DOHH2 (cell line): ENCODE data around the gene CCNG2.

ENCODE experiments used
- H3F3A ChIP-seq: fragments of 200-600 bp; sonication (generic), shearing (Covaris generic); 2 replicates; pipeline ENCODE4 v1.6.0; 2016; ENCODE audit warnings: antibody characterized with exemption, mild to moderate bottlenecking; ENCODE audit not compliant: control insufficient read depth, insufficient read depth
- H3K27ac ChIP-seq: fragments of 200-600 bp; sonication (generic); 2 replicates; pipeline ENCODE4 v1.5.1; 2014; ENCODE audit warnings: low read depth, mild to moderate bottlenecking, low read length, moderate library complexity
- H3K27me3 ChIP-seq: fragments of 200-600 bp; sonication (generic); 2 replicates; pipeline ENCODE4 v1.6.1; 2014; ENCODE audit warnings: mild to moderate bottlenecking, low read length, mixed read lengths; ENCODE audit not compliant: control insufficient read depth
- H3K36me3 ChIP-seq: fragments of 200-600 bp; sonication (generic); 2 replicates; pipeline ENCODE4 v1.6.1; 2014; ENCODE audit warnings: mild to moderate bottlenecking, low read length, moderate library complexity, mixed read lengths; ENCODE audit not compliant: control insufficient read depth
- H3K4me1 ChIP-seq: fragments of 200-600 bp; sonication (generic); 2 replicates; pipeline ENCODE4 v1.6.1; 2014; ENCODE audit warnings: mild to moderate bottlenecking, low read length, mixed read lengths; ENCODE audit not compliant: control insufficient read depth
- H3K4me2 ChIP-seq: fragments of 200-600 bp; sonication (generic); 2 replicates; pipeline ENCODE4 v1.6.0; 2014; ENCODE audit warnings: mild to moderate bottlenecking, low read length, moderate library complexity
- H3K4me3 ChIP-seq: fragments of 200-600 bp; sonication (generic); 2 replicates; pipeline ENCODE4 v1.5.1; 2014; ENCODE audit warnings: mild to moderate bottlenecking, low read length, mixed read lengths
- H3K79me2 ChIP-seq: fragments of 200-600 bp; sonication (generic); 2 replicates; pipeline ENCODE4 v1.6.1; 2014; ENCODE audit warnings: mild to moderate bottlenecking, low read length, mixed read lengths; ENCODE audit not compliant: control insufficient read depth
- H3K9me2 ChIP-seq: fragments of 200-600 bp; sonication (generic); replicated peaks from 2 replicates; pipeline ENCODE4 v1.6.1; 2014; ENCODE audit warnings: mild to moderate bottlenecking, low read length, mixed read lengths; ENCODE audit not compliant: control insufficient read depth
- H3K9me3 ChIP-seq: fragments of 200-600 bp; sonication (generic); 2 replicates; pipeline ENCODE4 v1.6.1; 2014; ENCODE audit warnings: antibody characterized with exemption, low read length, mixed read lengths; ENCODE audit not compliant: control insufficient read depth, insufficient read depth
- H4K20me1 ChIP-seq: fragments of 200-600 bp; sonication (generic); 2 replicates; pipeline ENCODE4 v1.6.0; 2014; ENCODE audit warnings: low read depth, mild to moderate bottlenecking, antibody characterized with exemption, low read length, moderate library complexity; ENCODE audit not compliant: control insufficient read depth, insufficient read depth
- EZH2phosphoT487 ChIP-seq: fragments of 200-600 bp; sonication (generic); IDR thresholded peaks from 2 replicates; pipeline ENCODE4 v1.6.1; 2017; ENCODE audit warnings: borderline replicate concordance, mild to moderate bottlenecking, antibody characterized with exemption, low read length, moderate library complexity, mixed read lengths
- TF ChIP-seq, protein P1 (sequence below): fragments of 200-600 bp; sonication (generic); IDR thresholded peaks from one replicate; pipeline ENCODE4 v1.5.1; 2014; ENCODE audit warnings: antibody characterized with exemption, mild to moderate bottlenecking, low read depth, low read length; ENCODE audit not compliant: poor library complexity, severe bottlenecking

Gene CCNG2

GRCh38 chr4:77194989-77195388, 38.0 kb downstream of the CCNG2 start:
- TF ChIP-seq, protein P1, sequence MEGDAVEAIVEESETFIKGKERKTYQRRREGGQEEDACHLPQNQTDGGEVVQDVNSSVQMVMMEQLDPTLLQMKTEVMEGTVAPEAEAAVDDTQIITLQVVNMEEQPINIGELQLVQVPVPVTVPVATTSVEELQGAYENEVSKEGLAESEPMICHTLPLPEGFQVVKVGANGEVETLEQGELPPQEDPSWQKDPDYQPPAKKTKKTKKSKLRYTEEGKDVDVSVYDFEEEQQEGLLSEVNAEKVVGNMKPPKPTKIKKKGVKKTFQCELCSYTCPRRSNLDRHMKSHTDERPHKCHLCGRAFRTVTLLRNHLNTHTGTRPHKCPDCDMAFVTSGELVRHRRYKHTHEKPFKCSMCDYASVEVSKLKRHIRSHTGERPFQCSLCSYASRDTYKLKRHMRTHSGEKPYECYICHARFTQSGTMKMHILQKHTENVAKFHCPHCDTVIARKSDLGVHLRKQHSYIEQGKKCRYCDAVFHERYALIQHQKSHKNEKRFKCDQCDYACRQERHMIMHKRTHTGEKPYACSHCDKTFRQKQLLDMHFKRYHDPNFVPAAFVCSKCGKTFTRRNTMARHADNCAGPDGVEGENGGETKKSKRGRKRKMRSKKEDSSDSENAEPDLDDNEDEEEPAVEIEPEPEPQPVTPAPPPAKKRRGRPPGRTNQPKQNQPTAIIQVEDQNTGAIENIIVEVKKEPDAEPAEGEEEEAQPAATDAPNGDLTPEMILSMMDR: no peak
- no peak for TF ChIP-seq EZH2phosphoT487
- H3K27me3 ChIP-seq: no peaks in the 10 kb centered on the region
- peaks cover 16% of the 10 kb centered on the region for H3K4me1 ChIP-seq
- no peaks in the 10 kb centered on the region for H4K20me1 ChIP-seq
- no peak overlapping the region for H3K27ac ChIP-seq
- no peaks in the 10 kb centered on the region for H3K36me3 ChIP-seq
- no peaks in the 10 kb centered on the region for H3K9me2 ChIP-seq
- no peaks in the 10 kb centered on the region for H3K79me2 ChIP-seq
- H3K4me2 ChIP-seq: no peak overlapping the region
- no peaks in the 10 kb centered on the region for H3F3A ChIP-seq
- H3K4me3 ChIP-seq: no peak overlapping the region
- H3K9me3 ChIP-seq: no peaks in the 10 kb centered on the region

DNA sequence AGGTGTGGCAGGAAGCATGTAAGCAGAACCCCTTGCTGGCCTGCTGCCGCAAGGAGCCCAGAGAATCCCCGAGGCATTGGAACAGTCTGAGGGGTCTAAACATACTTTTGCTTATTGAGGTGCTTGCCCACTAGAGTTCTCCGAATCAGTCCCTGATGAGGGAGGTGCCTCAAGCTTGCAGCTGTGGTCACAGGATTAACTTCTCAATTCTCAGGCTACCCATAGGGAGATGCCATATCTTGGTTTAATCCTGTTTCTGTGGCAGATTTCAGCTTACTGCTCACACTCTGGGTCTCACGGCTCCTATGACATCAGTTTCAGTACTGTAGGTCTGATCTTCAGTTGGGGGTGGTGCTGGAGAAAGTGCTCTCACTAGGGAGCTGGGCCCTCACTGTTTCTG, 39.9 kb downstream of the CCNG2 start:
- no peaks in the 10 kb centered on the region for H3K9me2 ChIP-seq
- H3K9me3 ChIP-seq: no peaks in the 10 kb centered on the region
- TF ChIP-seq, protein P1: no peak
- no peak for TF ChIP-seq EZH2phosphoT487
- no peaks in the 10 kb centered on the region for H4K20me1 ChIP-seq
- H3K4me2 ChIP-seq: no peak overlapping the region
- H3K27ac ChIP-seq: no peak overlapping the region
- no peak overlapping the region for H3K4me3 ChIP-seq
- no peaks in the 10 kb centered on the region for H3K36me3 ChIP-seq
- no peaks in the 10 kb centered on the region for H3K79me2 ChIP-seq
- no peaks in the 10 kb centered on the region for H3F3A ChIP-seq
- peaks cover 16% of the 10 kb centered on the region for H3K4me1 ChIP-seq
- no peaks in the 10 kb centered on the region for H3K27me3 ChIP-seq

- no peaks in the 10 kb centered on the region for H3K36me3 ChIP-seq
- no peaks in the 10 kb centered on the region for H3K27me3 ChIP-seq
- H3K4me2 ChIP-seq: no peak overlapping the region
- H3K9me2 ChIP-seq: no peaks in the 10 kb centered on the region
- TF ChIP-seq, protein P1: no peak
- TF ChIP-seq EZH2phosphoT487: no peak
- no peaks in the 10 kb centered on the region for H3K9me3 ChIP-seq
- H3F3A ChIP-seq: no peaks in the 10 kb centered on the region
- peaks cover 16% of the 10 kb centered on the region for H3K4me1 ChIP-seq
- H3K79me2 ChIP-seq: no peaks in the 10 kb centered on the region
- no peak overlapping the region for H3K4me3 ChIP-seq
- no peak overlapping the region for H3K27ac ChIP-seq
- no peaks in the 10 kb centered on the region for H4K20me1 ChIP-seq
Measured at GRCh38 chr4:77197361-77197760, 40.4 kb downstream of the CCNG2 start.

- Histone ChIP-seq H4K20me1 (no peaks in the 10 kb centered on the region), H3K27ac (no peak overlapping the region), H3K4me2 (no peak overlapping the region), H3K36me3 (no peaks in the 10 kb centered on the region), H3K79me2 (no peaks in the 10 kb centered on the region), H3F3A (no peaks in the 10 kb centered on the region), H3K27me3 (no peaks in the 10 kb centered on the region), H3K4me1 (peaks cover 16% of the 10 kb centered on the region), H3K4me3 (no peak overlapping the region), H3K9me2 (no peaks in the 10 kb centered on the region), H3K9me3 (no peaks in the 10 kb centered on the region)
- no peak for TF ChIP-seq EZH2phosphoT487
- TF ChIP-seq, protein P1: no peak
Measured at GRCh38 chr4:77197831-77198230, 40.8 kb downstream of the CCNG2 start.
